Mucosa of descending colon (tissue), 3 donors: ENCODE data around the gene SLC18A2. TPM values are rescaled to one million over a fixed set of nuclear protein-coding genes. Genes with fewer than 3 reads are reported as not detected.
A peak's percentile ranks its signal among the peaks of the same experiment; 100 is the strongest.

Source experiments
- ATAC-seq: fragments of 200-7000 bp; cut with Tn5 transposase; one replicate; pipeline ENCODE4 v1.9.1; 2020; ENCODE audit warnings: mild to moderate bottlenecking, moderate library complexity
- DNase-seq, 3 donors: peaks; one replicate each; pipeline ENCODE4 v3.0.0-alpha.2; 2020
- H3K36me3 ChIP-seq: fragments of 200-600 bp; one replicate; pipeline ENCODE4 v1.8.0; 2021; ENCODE audit warnings: low read depth, mild to moderate bottlenecking
- H3K4me1 ChIP-seq: fragments of 200-600 bp; one replicate; pipeline ENCODE4 v1.8.0; 2021; ENCODE audit warnings: low read depth, mild to moderate bottlenecking
- H3K4me3 ChIP-seq: fragments of 200-600 bp; one replicate; pipeline ENCODE4 v1.8.0; 2021; ENCODE audit warnings: mild to moderate bottlenecking
- H3K9me3 ChIP-seq: fragments of 200-600 bp; one replicate; pipeline ENCODE4 v1.8.0; 2021; ENCODE audit warnings: mild to moderate bottlenecking
- CTCF ChIP-seq: fragments of 200-600 bp; IDR thresholded peaks from one replicate; pipeline ENCODE4 v1.8.0; 2022; ENCODE audit warnings: antibody characterized with exemption, mild to moderate bottlenecking
- intact Hi-C, 2 donors: fragments of 100-400 bp; cut with DNase I in 1 of 2; cut with micrococcal nuclease in 1 of 2; formaldehyde crosslinking; loops; one replicate each; pipeline versions ENCODE4 v1.11.0 to v1.11.1; 2022; cut with DNase I, micrococcal nuclease
- total RNA-seq, 3 donors: library from RNA; stranded (reverse); fragmentation: NEBNext Ultra II Directional in 2 of 3; extraction: Animal tissue kit (Norgen Biotek cat#: 25700) in 2 of 3; gene quantifications; one replicate each; pipeline versions ENCODE4 v1.2.1 to v1.2.4, GENCODE V29; 2021 to 2023
- donor health status: DM: no; HTN: no; CAD: no; lungs with moderate emphysema.
- donor health status: DM: no; HTN: no; CAD: no.
- donor health status: DM: no; HTN: yes; CAD: no.

SLC18A2 gene
- total RNA-seq, 3 donors from 2014 or later = 0.29 to 1.9 (median 1.6) TPM

GRCh38 chr10:117239051-117239450, 1.9 kb upstream of the SLC18A2 start:
- intact Hi-C loops = no loop called here
- DNase-seq = no peak

GRCh38 chr10:117239721-117240620, 943 bp upstream of the SLC18A2 start:
- no peak overlapping the region for H3K4me3 ChIP-seq
- no peak for ATAC-seq
- DNase-seq = no peak
- intact Hi-C loops = no loop called here
- peaks cover 4% of the 10 kb centered on the region for H3K4me1 ChIP-seq
- TF ChIP-seq CTCF = no peak
- no peaks in the 10 kb centered on the region for H3K36me3 ChIP-seq
- no peaks in the 10 kb centered on the region for H3K9me3 ChIP-seq

More at GRCh38 chr10:117239051-117239450, 1.9 kb upstream of the SLC18A2 start:
- Histone ChIP-seq H3K4me1 (peaks cover 4% of the 10 kb centered on the region), H3K36me3 (no peaks in the 10 kb centered on the region), H3K9me3 (no peaks in the 10 kb centered on the region), H3K4me3 (no peak overlapping the region)
- ATAC-seq = no peak
- no peak for TF ChIP-seq CTCF

GRCh38 chr10:117241541-117242462, 888 bp downstream of the SLC18A2 start:
- Histone ChIP-seq H3K4me1 (peaks cover 4% of the 10 kb centered on the region), H3K36me3 (no peaks in the 10 kb centered on the region), H3K4me3 (no peak overlapping the region), H3K9me3 (no peaks in the 10 kb centered on the region)
- intact Hi-C loops = no loop called here
- TF ChIP-seq CTCF = no peak
- ATAC-seq (peak; percentile 23), DNase-seq (peak in 1 of 3 donors; percentile 5)

GRCh38 chr10:117242463-117242832, 1.5 kb downstream of the SLC18A2 start:
- ATAC-seq (no peak), DNase-seq (no peak)
- TF ChIP-seq CTCF = no peak
- Histone ChIP-seq H3K9me3 (no peaks in the 10 kb centered on the region), H3K4me3 (no peak overlapping the region), H3K4me1 (peaks cover 4% of the 10 kb centered on the region), H3K36me3 (no peaks in the 10 kb centered on the region)
- intact Hi-C loops = no loop called here

- H3K4me1 ChIP-seq = no peaks in the 10 kb centered on the region
- TF ChIP-seq CTCF = no peak
- no peaks in the 10 kb centered on the region for H3K9me3 ChIP-seq
- H3K4me3 ChIP-seq = no peak overlapping the region
- no peaks in the 10 kb centered on the region for H3K36me3 ChIP-seq
- no peak for DNase-seq
- no peak for ATAC-seq
- intact Hi-C loops = no loop called here
Measured at GRCh38 chr10:117246997-117247671, 6.2 kb downstream of the SLC18A2 start.
